ENCODE data around the gene CHD3.

- TF ChIP-seq CTCF (IDR thresholded peaks at IDR 0.05) (no peak), POLR2A (IDR thresholded peaks at IDR 0.05) (no peak)
These were observed 62.0 kb downstream of the CHD3 start for GRCh38 chr17:7950578-7950977.
